Type B pancreatic cell (in vitro differentiated cells): ENCODE results near the gene CABLES1. TPM values are rescaled to one million over a fixed set of nuclear protein-coding genes. Genes with fewer than 3 reads are reported as not detected.
"Not testable (repeated sequence)": the region's sequence is repeated elsewhere in the genome, so short reads cannot be mapped to it uniquely, and the experiment has no call there.

Source experiments
- DNase-seq: peaks from one replicate; pipeline ENCODE4 v3.0.0; 2021; ENCODE audit warnings: mixed read lengths; ENCODE audit not compliant: unreplicated experiment; ENCODE audit errors: extremely low spot score
- H3K27ac Mint-ChIP-seq: 2 replicates; pipeline ENCODE4 v1.8.0; 2021; ENCODE audit warnings: mild to moderate bottlenecking, mixed read lengths
- H3K27me3 Mint-ChIP-seq: 2 replicates; pipeline ENCODE4 v1.8.0; 2021; ENCODE audit warnings: mixed read lengths
- H3K36me3 Mint-ChIP-seq: 2 replicates; pipeline ENCODE4 v1.8.0; 2021; ENCODE audit warnings: mixed read lengths
- H3K4me1 Mint-ChIP-seq: one replicate; pipeline ENCODE4 v1.8.0; 2021; ENCODE audit warnings: mixed read lengths; ENCODE audit not compliant: unreplicated experiment
- H3K4me3 Mint-ChIP-seq: 2 replicates; pipeline ENCODE4 v1.8.0; 2021; ENCODE audit warnings: mild to moderate bottlenecking, mixed read lengths
- H3K9me3 Mint-ChIP-seq: 2 replicates; pipeline ENCODE4 v1.8.0; 2021; ENCODE audit warnings: mixed read lengths
- long read RNA-seq: library from polyadenylated mRNA; unstranded; transcript quantifications from one replicate; pipeline ENCODE4 v2.0.0, GENCODE V29; 2020
- total RNA-seq: library from RNA; stranded (reverse); gene quantifications from 2 replicates; pipeline ENCODE4 v1.2.1, GENCODE V29; 2021; ENCODE audit warnings: low replicate concordance
- TF ChIP-seq, protein P1 (sequence below): fragments of 200-600 bp; sonication (generic); conservative IDR thresholded peaks from 2 replicates; pipeline ENCODE4 v1.5.0; 2021; ENCODE audit warnings: antibody characterized with exemption, mild to moderate bottlenecking

The CABLES1 gene, protein sequence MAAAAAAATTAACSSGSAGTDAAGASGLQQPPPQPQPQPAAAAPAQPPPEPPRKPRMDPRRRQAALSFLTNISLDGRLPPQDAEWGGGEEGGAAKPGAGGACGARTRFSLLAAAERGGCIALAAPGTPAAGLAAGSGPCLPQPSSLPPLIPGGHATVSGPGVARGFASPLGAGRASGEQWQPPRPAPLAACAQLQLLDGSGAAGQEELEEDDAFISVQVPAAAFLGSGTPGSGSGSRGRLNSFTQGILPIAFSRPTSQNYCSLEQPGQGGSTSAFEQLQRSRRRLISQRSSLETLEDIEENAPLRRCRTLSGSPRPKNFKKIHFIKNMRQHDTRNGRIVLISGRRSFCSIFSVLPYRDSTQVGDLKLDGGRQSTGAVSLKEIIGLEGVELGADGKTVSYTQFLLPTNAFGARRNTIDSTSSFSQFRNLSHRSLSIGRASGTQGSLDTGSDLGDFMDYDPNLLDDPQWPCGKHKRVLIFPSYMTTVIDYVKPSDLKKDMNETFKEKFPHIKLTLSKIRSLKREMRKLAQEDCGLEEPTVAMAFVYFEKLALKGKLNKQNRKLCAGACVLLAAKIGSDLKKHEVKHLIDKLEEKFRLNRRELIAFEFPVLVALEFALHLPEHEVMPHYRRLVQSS
- 11.4 and 31.1 TPM in 2 replicates for total RNA-seq
- long read RNA-seq, full-length matches to known transcripts: 4 of 14 reads
- long read RNA-seq, partial matches to known transcripts: 7 of 14 reads
- long read RNA-seq, other reads (novel, unspliced or antisense): 3 of 14 reads

DNA sequence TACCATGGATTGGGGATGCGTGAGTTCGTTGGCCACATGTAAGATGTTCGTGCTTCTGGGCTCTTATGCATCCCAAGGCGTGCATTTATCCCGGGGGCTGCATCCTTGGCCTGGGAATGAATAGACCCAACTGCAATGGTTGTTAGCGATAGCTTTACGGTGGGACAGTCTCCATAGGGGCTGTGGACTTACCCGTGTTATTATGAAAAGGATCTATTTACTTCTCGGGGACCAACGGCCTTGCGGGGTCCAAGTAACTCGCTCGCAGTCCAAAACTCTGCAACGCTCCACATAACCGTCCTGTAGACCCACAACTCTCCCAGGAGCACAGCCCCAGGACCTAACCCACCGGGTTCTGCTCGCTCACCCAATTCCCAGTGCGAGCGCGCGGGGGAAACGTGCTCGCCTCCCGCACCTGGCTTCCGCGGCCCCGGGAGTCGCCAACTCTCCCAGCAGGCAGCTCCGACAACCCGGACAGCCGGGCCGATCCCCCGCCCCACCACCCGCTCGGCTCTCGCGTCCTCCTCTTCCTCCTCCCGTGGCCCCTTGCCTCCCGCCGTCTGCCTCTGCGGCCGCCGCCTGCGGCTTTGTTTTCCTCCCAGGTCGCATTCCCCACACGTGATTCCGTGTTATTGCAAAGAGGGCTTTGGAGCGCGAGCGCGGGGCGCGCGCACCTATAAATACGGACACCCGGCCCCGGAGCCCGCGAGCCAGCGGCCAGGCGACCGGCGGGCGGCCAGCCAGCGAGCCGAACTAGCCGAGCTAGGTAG lies at the start of gene CABLES1:
TSS of gene CABLES1 (plus strand) at position 706 of the 770 bp plus-strand sequence. CDS start 278 bp downstream, outside the sequence.
- no peaks in the 10 kb centered on the region for H3K9me3 Mint-ChIP-seq
- peaks cover 37% of the 10 kb centered on the region for H3K4me1 Mint-ChIP-seq

DNA sequence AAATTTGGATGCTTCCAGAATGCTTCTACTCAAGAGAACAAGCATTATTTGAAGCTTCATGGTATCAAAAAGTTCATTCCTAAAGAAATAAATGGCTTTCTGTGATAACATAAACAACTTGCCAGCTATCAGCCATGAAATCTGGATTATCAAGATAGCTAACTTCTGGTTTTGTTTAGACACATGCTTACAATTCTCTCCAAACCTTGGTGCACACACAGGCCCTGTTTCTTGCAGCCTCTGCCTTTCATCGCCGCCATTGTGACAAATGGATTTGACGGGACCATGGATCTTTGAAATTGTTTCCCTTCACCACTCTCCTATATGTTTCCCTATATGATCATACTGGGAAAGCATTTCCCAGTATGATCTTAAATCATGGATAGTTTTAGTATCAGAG lies 47.9 kb upstream of the CABLES1 start:
- Mint-ChIP-seq H3K36me3 (no peaks in the 10 kb centered on the region), H3K9me3 (no peaks in the 10 kb centered on the region)

More for the DNA sequence above, at the start of gene CABLES1:
- no peaks in the 10 kb centered on the region for H3K36me3 Mint-ChIP-seq
- H3K4me3 Mint-ChIP-seq: peak within 1 kb of the TSS; percentile 89
- peak within 1 kb of the TSS; percentile 85 for H3K27ac Mint-ChIP-seq
- peak; percentile 77 for DNase-seq
- peaks cover 42% of the 10 kb centered on the region for H3K27me3 Mint-ChIP-seq
- TF ChIP-seq, protein P1, sequence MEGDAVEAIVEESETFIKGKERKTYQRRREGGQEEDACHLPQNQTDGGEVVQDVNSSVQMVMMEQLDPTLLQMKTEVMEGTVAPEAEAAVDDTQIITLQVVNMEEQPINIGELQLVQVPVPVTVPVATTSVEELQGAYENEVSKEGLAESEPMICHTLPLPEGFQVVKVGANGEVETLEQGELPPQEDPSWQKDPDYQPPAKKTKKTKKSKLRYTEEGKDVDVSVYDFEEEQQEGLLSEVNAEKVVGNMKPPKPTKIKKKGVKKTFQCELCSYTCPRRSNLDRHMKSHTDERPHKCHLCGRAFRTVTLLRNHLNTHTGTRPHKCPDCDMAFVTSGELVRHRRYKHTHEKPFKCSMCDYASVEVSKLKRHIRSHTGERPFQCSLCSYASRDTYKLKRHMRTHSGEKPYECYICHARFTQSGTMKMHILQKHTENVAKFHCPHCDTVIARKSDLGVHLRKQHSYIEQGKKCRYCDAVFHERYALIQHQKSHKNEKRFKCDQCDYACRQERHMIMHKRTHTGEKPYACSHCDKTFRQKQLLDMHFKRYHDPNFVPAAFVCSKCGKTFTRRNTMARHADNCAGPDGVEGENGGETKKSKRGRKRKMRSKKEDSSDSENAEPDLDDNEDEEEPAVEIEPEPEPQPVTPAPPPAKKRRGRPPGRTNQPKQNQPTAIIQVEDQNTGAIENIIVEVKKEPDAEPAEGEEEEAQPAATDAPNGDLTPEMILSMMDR: no peak

DNA sequence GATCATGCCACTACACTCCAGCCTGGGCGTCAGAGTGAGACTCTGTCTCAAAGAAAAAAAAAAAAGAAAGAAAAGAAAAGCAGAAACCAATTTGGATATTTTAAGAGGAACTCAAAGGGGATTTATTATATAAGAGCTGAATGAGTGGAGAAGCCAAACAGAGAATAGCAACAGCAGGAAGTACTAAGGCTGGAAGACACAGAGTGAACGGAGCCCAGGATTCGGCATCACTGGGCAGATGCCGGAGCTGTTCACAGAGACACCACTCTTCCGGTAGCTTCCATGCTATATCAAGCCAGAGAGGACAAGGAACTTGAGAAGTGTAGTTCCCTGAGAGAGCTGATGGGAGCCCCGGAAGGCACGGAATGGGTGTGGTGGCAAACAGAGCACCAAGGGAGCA lies 47.0 kb upstream of the CABLES1 start:
- peaks cover 16% of the 10 kb centered on the region for H3K4me1 Mint-ChIP-seq
- H3K36me3 Mint-ChIP-seq: no peaks in the 10 kb centered on the region
- H3K9me3 Mint-ChIP-seq: no peaks in the 10 kb centered on the region
- DNase-seq: no peak
- H3K4me3 Mint-ChIP-seq: no peak overlapping the region
- no peak overlapping the region for H3K27ac Mint-ChIP-seq
- TF ChIP-seq, protein P1: no peak
- H3K27me3 Mint-ChIP-seq: peaks cover 5% of the 10 kb centered on the region

More for the DNA sequence above, 47.9 kb upstream of the CABLES1 start:
- Mint-ChIP-seq H3K27me3 (peaks cover 5% of the 10 kb centered on the region), H3K27ac (no peak overlapping the region), H3K4me3 (no peak overlapping the region), H3K4me1 (peaks cover 16% of the 10 kb centered on the region)
- TF ChIP-seq, protein P1: no peak
- no peak for DNase-seq

DNA sequence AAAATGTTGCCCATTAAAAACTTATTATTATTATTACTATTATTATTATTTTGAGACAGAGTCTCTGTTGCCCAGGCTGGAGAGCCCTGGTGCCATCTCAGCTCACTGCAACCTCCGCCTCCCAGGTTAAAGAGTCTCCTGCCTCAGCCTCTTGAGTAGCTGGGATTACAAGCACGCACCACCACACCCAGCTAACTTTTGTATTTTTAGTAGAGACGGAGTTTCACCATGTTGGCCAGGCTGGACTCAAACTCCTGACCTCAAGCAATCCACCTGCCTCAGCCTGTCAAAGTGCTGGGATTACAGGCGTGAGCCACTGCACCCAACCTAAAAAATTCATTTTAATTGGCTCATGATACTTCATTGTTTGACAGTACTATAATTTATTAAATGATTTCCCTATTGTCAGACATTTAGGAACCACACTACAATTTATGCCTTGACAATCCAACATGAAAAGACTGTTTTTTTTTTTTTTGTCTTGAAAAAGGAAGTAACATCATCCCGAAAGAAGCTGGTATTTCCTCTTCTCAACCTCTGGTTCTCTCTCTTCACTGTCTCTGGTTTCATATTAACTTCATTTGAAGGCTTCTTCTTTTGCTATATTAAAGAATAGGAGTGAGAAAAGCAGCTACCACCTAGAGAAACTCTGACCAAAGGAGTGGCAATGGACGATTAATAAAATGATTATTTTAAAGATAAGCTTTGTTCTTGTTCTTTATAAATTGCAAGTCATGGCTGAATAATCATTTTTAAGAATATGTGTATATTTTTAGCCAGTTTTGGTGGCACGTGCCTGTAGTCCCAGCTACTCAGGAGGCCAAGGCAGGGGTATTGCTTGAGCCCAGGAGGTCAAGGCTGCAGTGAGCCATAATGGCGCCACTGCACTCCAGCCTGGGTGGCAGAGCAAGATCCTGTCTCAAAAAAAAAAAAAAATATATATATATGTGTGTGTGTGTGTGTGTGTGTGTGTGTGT lies 44.0 kb upstream of the CABLES1 start:
- H3K4me3 Mint-ChIP-seq: not testable (repeated sequence)
- H3K27me3 Mint-ChIP-seq: peaks cover 22% of the 10 kb centered on the region
- peaks cover 25% of the 10 kb centered on the region for H3K4me1 Mint-ChIP-seq

DNA sequence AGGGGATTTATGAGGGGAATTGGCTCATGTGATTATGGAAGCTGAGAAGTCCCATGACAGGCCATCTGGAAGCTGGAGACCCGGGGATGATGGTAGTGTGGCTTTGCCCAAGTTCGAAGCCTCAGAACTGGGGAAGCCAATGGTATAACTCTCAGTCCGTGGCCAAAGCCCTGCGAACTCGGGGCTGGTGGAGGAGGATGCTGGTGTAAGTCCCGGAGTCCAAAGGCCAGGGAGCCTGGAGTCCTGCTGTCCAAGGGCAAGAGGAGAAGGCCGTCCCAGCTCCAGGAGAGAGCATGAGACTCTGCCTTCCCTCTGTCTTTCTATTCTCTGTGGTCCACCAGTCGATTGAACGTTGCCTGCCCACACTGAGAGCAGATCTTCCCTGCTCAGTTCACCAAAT lies 43.2 kb upstream of the CABLES1 start:
- Mint-ChIP-seq H3K27ac (no peak overlapping the region), H3K4me1 (peaks cover 19% of the 10 kb centered on the region), H3K4me3 (no peak overlapping the region), H3K9me3 (no peaks in the 10 kb centered on the region), H3K36me3 (no peaks in the 10 kb centered on the region), H3K27me3 (peaks cover 22% of the 10 kb centered on the region)
- no peak for DNase-seq
- TF ChIP-seq, protein P1: no peak

More for the DNA sequence above, 44.0 kb upstream of the CABLES1 start:
- peak overlapping the region; percentile 33 for H3K27ac Mint-ChIP-seq
- H3K9me3 Mint-ChIP-seq, H3K36me3 Mint-ChIP-seq, DNase-seq: not testable (repeated sequence)

DNA sequence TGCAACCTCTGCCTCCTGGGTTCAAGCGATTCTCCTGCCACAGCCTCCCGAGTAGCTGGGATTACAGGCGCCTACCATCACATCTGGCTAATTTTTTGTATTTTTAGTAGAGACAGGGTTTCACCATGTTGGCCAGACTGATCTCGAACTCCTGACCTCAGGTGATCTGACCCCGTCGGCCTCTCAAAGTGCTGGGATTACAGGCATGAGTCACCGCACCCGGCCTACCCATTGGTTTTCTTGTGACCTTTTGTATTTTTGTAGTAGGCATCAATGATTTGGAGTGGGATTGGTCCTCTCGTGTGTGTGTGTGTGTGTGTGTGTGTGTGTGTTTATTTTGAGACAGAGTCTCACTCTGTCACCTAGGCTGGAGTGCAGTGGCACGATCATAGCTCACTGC lies 42.2 kb upstream of the CABLES1 start:
- DNase-seq, H3K27ac Mint-ChIP-seq, H3K36me3 Mint-ChIP-seq, H3K4me3 Mint-ChIP-seq, H3K9me3 Mint-ChIP-seq: not testable (repeated sequence)
- peaks cover 22% of the 10 kb centered on the region for H3K27me3 Mint-ChIP-seq
- H3K4me1 Mint-ChIP-seq: peaks cover 13% of the 10 kb centered on the region
